ENCODE data around the gene WDR90. TPM values are rescaled to one million over a fixed set of nuclear protein-coding genes. Genes with fewer than 3 reads are reported as not detected.
A peak's percentile ranks its signal among the peaks of the same experiment; 100 is the strongest.

The WDR90 gene
- total RNA-seq, 1 donor from 2014 or later, result 9.3 TPM

GRCh38 chr16:633336-634050, 15.7 kb upstream of the WDR90 start:
- H3K27ac ChIP-seq, result no peak overlapping the region
- H3K4me2 ChIP-seq, result no peak overlapping the region
- peaks cover 36% of the 10 kb centered on the region for H3K4me1 ChIP-seq
- H3K9ac ChIP-seq, result no peak overlapping the region
- no peak overlapping the region for H3K4me3 ChIP-seq
- H2AFZ ChIP-seq (replicated peaks), result no peak overlapping the region
- H3K4me1 Mint-ChIP-seq, result peaks cover 29% of the 10 kb centered on the region
- no peaks in the 10 kb centered on the region for H3K9me3 ChIP-seq (ENCODE audit: low read depth)
- no peak overlapping the region for H3K27ac Mint-ChIP-seq
- H3K79me2 ChIP-seq (ENCODE audit: low read depth), result peaks cover 12% of the 10 kb centered on the region
- TF ChIP-seq EZH2phosphoT487 (IDR thresholded peaks at IDR 0.05) (no peak), EZH2 (IDR thresholded peaks at IDR 0.05) (no peak), CTCF (IDR thresholded peaks at IDR 0.05) (no peak)
- no peak for DNase-seq (ENCODE audit: low spot score)
- H3F3A ChIP-seq (ENCODE audit: low read depth), result peaks cover 36% of the 10 kb centered on the region
- no peak overlapping the region for H3K4me3 Mint-ChIP-seq
- peaks cover 13% of the 10 kb centered on the region for H3K27me3 Mint-ChIP-seq (ENCODE audit: insufficient read depth, low read depth)
- H3K36me3 ChIP-seq, result no peaks in the 10 kb centered on the region
- H3K36me3 Mint-ChIP-seq, result peaks cover 3% of the 10 kb centered on the region
- no peaks in the 10 kb centered on the region for H3K27me3 ChIP-seq
- peaks cover 3% of the 10 kb centered on the region for H3K9me3 Mint-ChIP-seq
- peaks cover 43% of the 10 kb centered on the region for H4K20me1 ChIP-seq (ENCODE audit: low read depth)

- Histone ChIP-seq H3K4me2 (no peak overlapping the region), H3K4me3 (no peak overlapping the region), H3K9ac (no peak overlapping the region), H2AFZ (replicated peaks) (no peak overlapping the region), H3K27me3 (no peaks in the 10 kb centered on the region), H3K9me3 (ENCODE audit: low read depth) (no peaks in the 10 kb centered on the region), H3K4me1 (peaks cover 34% of the 10 kb centered on the region), H3K27ac (no peak overlapping the region), H4K20me1 (ENCODE audit: low read depth) (peaks cover 37% of the 10 kb centered on the region), H3F3A (ENCODE audit: low read depth) (peaks cover 31% of the 10 kb centered on the region), H3K36me3 (no peaks in the 10 kb centered on the region), H3K79me2 (ENCODE audit: low read depth) (peaks cover 12% of the 10 kb centered on the region)
- peaks cover 3% of the 10 kb centered on the region for H3K36me3 Mint-ChIP-seq
- DNase-seq (ENCODE audit: low spot score), result no peak
- peak overlapping the region; percentile 74 for H3K4me3 Mint-ChIP-seq
- peaks cover 3% of the 10 kb centered on the region for H3K9me3 Mint-ChIP-seq
- H3K27ac Mint-ChIP-seq, result no peak overlapping the region
- peaks cover 26% of the 10 kb centered on the region for H3K4me1 Mint-ChIP-seq
- no peak for TF ChIP-seq CTCF (IDR thresholded peaks at IDR 0.05)
- no peak for TF ChIP-seq EZH2phosphoT487 (IDR thresholded peaks at IDR 0.05)
- TF ChIP-seq EZH2 (IDR thresholded peaks at IDR 0.05), result no peak
- H3K27me3 Mint-ChIP-seq (ENCODE audit: insufficient read depth, low read depth), result peaks cover 11% of the 10 kb centered on the region
Observed at GRCh38 chr16:634051-634670, 15.0 kb upstream of the WDR90 start.

GRCh38 chr16:634996-635395, 14.2 kb upstream of the WDR90 start:
- no peaks in the 10 kb centered on the region for H3K9me3 ChIP-seq (ENCODE audit: low read depth)
- no peaks in the 10 kb centered on the region for H3K27me3 ChIP-seq
- H2AFZ ChIP-seq (replicated peaks), result no peak overlapping the region
- peaks cover 3% of the 10 kb centered on the region for H3K36me3 Mint-ChIP-seq
- H3K4me1 Mint-ChIP-seq, result peaks cover 26% of the 10 kb centered on the region
- H3K27ac Mint-ChIP-seq, result no peak overlapping the region
- H3K9ac ChIP-seq, result no peak overlapping the region
- TF ChIP-seq EZH2phosphoT487 (IDR thresholded peaks at IDR 0.05) (no peak), EZH2 (IDR thresholded peaks at IDR 0.05) (no peak), CTCF (IDR thresholded peaks at IDR 0.05) (no peak)
- peaks cover 3% of the 10 kb centered on the region for H3K9me3 Mint-ChIP-seq
- peaks cover 27% of the 10 kb centered on the region for H3K4me1 ChIP-seq
- H3K36me3 ChIP-seq, result no peaks in the 10 kb centered on the region
- H4K20me1 ChIP-seq (ENCODE audit: low read depth), result peaks cover 29% of the 10 kb centered on the region
- H3K27me3 Mint-ChIP-seq (ENCODE audit: insufficient read depth, low read depth), result peaks cover 13% of the 10 kb centered on the region
- peaks cover 12% of the 10 kb centered on the region for H3K79me2 ChIP-seq (ENCODE audit: low read depth)
- DNase-seq (ENCODE audit: low spot score), result no peak
- peak overlapping the region; percentile 79 for H3K4me3 ChIP-seq
- peak overlapping the region; percentile 83 for H3K4me2 ChIP-seq
- H3K4me3 Mint-ChIP-seq, result peak overlapping the region; percentile 74
- peaks cover 30% of the 10 kb centered on the region for H3F3A ChIP-seq (ENCODE audit: low read depth)
- no peak overlapping the region for H3K27ac ChIP-seq
